Left colon (tissue), 2 donors: ENCODE data around the gene RILPL2. TPM values are rescaled to one million over a fixed set of nuclear protein-coding genes. Genes with fewer than 3 reads are reported as not detected.
"Not testable (repeated sequence)": the region's sequence is repeated elsewhere in the genome, so short reads cannot be mapped to it uniquely, and the experiment has no call there.

Experiments
- ATAC-seq: fragments of 200-7000 bp; cut with Tn5 transposase; one replicate; pipeline ENCODE4 v1.9.1; 2020; ENCODE audit warnings: mild to moderate bottlenecking, moderate library complexity
- DNase-seq, 2 donors: peaks; one replicate each; pipeline ENCODE4 v3.0.0-alpha.2; 2020
- intact Hi-C, 2 donors: fragments of 100-400 bp; cut with DNase I in 1 of 2; cut with micrococcal nuclease in 1 of 2; formaldehyde crosslinking; loops; one replicate each; pipeline versions ENCODE4 v1.11.2 to v1.14.0; 2022; cut with DNase I, micrococcal nuclease
- long read RNA-seq: library from polyadenylated mRNA; unstranded; transcript quantifications from one replicate; pipeline ENCODE4 v2.0.0, GENCODE V29; 2021
- total RNA-seq, 2 donors: library from RNA; stranded (reverse); fragmentation: NEBNext Ultra II Directional; extraction: Animal tissue kit (Norgen Biotek cat#: 25700); gene quantifications; one replicate each; pipeline ENCODE4 v1.2.1, GENCODE V29; 2021
- donor health status: DM: no; HTN: no; CAD: no.
- donor health status: DM: yes; HTN: yes; CAD: no.

RILPL2 gene, protein sequence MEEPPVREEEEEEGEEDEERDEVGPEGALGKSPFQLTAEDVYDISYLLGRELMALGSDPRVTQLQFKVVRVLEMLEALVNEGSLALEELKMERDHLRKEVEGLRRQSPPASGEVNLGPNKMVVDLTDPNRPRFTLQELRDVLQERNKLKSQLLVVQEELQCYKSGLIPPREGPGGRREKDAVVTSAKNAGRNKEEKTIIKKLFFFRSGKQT
- 1 to 10 TPM; 1.1 to 1.9 TPM for total RNA-seq
- long read RNA-seq, full-length matches to known transcripts: 2 of 3 reads
- long read RNA-seq, partial matches to known transcripts: 0 of 3 reads
- long read RNA-seq, other reads (novel, unspliced or antisense): 1 of 3 reads

- intact Hi-C loops: no loop called here
- peak; percentile 87 to 92 for DNase-seq
- ATAC-seq: peak; percentile 99
These were observed at the start of gene RILPL2 for GRCh38 chr12:123436017-123436964. Gene RILPL2, minus strand, starts transcription at chr12:123436684. Its CDS starts 264 bp downstream, at chr12:123436420.

- DNase-seq (no peak), ATAC-seq (no peak)
- intact Hi-C loops: no loop called here
These were observed 49.3 kb upstream of the RILPL2 start for GRCh38 chr12:123485756-123486155.

DNA sequence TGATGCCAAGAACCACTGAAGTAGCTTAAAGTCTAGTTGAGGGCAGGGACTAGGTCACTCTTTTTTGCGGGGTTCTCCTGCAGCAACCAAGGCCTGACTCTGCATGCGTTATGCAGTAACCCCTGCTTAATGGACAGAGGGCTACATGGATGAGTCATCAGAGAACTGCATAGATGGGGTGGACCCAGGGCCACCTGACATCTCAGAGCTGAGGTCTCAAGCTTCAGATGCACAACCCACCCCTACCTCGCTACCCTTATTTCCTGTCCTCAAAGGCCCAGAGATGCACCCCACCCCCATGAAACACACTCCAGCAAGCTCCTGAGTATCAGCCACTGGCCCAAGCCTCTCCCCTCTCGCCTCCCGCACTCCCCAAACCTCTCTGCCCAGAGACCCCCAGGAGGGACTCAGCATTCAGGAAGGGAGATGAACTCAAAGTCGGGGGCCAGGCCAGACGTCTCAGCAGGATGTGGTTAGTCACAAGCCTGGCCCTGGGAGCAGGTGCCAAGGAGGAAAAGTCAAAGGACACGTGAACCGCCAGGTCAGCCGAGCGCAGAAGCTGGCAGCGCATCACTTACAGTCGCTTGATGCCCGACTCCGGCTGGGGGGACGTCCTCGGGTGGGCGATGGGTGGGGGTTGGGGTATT lies 47.2 kb upstream of the RILPL2 start:
- ATAC-seq: no peak
- DNase-seq: no peak
- intact Hi-C loops: no loop called here

- no peak for ATAC-seq
- intact Hi-C loops: no loop called here
These were observed 46.4 kb upstream of the RILPL2 start for GRCh38 chr12:123482876-123483275.

GRCh38 chr12:123481251-123481650 lies 44.8 kb upstream of the RILPL2 start:
- DNase-seq, intact Hi-C loops, ATAC-seq: not testable (repeated sequence)

More at GRCh38 chr12:123482876-123483275, 46.4 kb upstream of the RILPL2 start:
- DNase-seq: no peak

- ATAC-seq (peak; percentile 6), DNase-seq (no peak)
These were observed 43.1 kb upstream of the RILPL2 start for GRCh38 chr12:123479442-123480180.

DNA sequence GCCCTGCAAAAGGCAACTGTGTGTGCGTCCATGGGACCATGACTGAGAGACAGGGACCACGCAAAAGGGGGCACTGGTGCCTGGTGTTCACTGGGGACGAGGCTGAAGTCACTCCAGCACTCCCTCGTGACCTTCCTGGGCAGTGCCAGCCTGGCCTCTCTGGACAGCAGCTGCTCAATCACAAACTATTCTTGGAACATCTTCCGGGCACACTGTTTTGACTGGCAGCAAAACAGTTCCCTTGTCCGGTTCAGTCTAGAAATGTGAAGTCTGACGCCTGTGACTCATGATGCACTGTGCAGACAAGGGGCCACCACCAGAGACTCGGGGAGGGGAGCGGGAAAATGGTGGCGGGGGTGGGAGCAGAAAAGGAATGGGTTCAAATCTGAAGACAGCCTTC lies 42.3 kb upstream of the RILPL2 start:
- intact Hi-C loops: no loop called here
- no peak for DNase-seq
- no peak for ATAC-seq

More at GRCh38 chr12:123479442-123480180, 43.1 kb upstream of the RILPL2 start:
- intact Hi-C loops: no loop called here

- DNase-seq (no peak), ATAC-seq (no peak)
- intact Hi-C loops: no loop called here
These were observed 41.6 kb upstream of the RILPL2 start for GRCh38 chr12:123478069-123478468.

GRCh38 chr12:123475246-123475703 lies 38.8 kb upstream of the RILPL2 start:
- ATAC-seq: no peak
- no peak for DNase-seq
- intact Hi-C loops: no loop called here

DNA sequence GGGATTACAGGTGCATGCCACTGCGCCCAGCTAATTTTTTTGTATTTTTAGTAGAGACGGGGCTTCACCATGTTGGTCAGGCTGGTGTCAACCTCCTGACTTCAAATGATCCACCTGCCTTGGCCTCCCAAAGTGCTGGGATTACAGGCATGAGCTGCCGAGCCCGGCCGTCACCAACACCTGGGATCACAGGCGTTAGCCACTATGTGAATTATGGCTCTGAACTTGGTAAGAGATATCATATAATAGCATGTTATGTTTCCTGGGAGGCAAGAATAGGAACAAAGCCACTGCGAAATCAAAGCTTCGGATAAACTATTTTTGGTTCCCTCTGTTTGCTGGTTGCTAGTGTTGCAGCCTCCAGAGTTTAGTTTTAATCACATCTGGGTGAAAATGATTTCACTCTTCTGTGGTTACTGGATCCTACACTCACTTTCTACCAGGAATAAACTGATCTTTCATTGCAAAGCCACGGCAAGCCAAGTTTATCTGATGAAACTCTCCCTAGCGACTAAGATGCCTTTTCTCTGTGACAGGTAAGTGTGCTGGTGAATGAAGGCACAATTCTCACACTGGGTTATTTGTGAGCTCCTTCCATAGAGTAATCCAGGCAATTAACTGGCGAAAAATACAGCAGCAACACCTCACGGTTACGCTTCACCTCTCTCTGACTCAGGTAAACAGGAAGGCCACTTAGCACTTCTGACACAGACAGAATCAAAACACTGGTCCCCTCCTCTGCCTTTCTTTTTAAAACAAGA lies 38.2 kb upstream of the RILPL2 start:
- no peak for DNase-seq

GRCh38 chr12:123472438-123472849 lies 36.0 kb upstream of the RILPL2 start:
- intact Hi-C loops: no loop called here
- DNase-seq: no peak
- ATAC-seq: no peak

More for the DNA sequence above, 38.2 kb upstream of the RILPL2 start:
- ATAC-seq: no peak
- intact Hi-C loops: no loop called here

DNA sequence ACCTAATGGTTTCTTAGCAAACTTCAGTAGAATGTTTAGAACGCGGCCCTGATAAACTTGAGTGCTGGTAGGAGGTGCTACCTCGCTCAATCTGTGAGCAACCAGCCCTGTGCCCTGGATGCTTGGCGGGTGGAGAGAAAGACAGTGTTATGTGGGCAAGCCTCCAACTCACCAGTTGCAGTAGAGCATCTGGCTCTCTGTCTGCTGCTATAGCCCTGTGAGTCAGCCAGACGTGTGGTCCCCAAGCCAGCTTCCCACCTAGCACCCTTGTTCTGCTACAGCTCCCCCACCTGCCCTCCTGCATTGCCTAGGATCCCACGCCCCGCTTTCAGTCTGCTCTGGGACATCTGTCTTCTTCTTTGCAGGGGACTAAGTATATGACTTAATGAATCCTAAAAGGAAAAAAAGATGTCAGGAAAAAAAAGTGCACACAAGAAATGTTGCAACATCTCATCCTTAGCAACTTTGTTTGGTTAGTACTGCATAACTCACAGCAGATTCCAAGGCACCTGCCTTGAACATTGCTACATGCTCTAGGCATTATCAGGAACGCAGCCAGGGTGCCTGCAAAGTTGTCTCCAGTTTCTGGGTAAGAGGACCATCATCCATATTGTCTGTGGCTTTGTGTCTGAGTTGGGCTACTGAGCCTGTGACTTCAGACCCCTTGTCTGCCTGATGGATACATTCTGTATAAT lies 35.0 kb upstream of the RILPL2 start:
- ATAC-seq (no peak), DNase-seq (no peak)
- intact Hi-C loops: no loop called here

DNA sequence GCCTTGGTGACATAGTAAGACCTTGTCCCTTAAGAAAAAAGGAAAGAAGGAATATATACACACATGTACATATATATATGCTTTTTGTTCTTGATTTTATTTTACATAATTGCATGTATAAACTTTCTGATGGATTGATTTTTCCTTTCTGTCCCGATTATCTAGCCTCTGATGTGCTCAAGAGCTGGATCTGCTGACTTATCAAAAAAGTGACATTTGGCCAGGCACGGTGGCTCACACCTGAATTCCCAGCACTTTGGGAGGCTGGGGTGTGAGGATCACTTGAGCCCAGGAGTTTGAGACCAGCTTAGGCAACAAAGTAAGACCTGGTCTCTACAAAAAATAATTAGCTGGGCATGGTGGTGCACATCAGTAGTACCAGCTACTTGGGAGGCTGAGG lies 33.5 kb upstream of the RILPL2 start:
- intact Hi-C loops: no loop called here
- ATAC-seq (no peak), DNase-seq (no peak)

- ATAC-seq (no peak), DNase-seq (no peak)
- intact Hi-C loops: no loop called here
These were observed 32.3 kb upstream of the RILPL2 start for GRCh38 chr12:123468786-123469185.

DNA sequence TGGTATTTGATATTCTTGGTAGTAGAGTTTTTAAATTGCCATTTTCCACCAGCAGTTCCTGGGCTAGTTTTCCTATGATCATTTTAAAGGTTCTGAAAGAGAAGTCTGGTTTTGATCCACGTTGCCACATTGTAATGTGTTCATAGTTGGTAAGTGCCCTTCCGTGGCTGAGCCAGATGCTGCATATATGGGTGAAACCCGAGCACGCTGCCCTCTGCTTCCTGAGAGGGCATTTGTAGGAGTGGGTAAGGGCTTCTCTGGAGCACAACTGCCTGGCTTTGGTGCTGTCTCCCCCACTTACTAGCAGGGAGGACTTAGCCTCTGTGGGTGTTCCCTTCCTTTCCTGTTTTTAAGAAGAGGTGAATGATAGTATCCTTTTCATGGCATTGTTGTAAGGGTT lies 28.6 kb upstream of the RILPL2 start:
- intact Hi-C loops: no loop called here
- no peak for DNase-seq
- ATAC-seq: no peak

- DNase-seq, intact Hi-C loops, ATAC-seq: not testable (repeated sequence)
These were observed 26.7 kb upstream of the RILPL2 start for GRCh38 chr12:123463174-123463573.
